ENCODE measurements around the gene CDH23. TPM values are rescaled to one million over a fixed set of nuclear protein-coding genes. Genes with fewer than 3 reads are reported as not detected.

CDH23 gene
- total RNA-seq, 2 donors from 2014 or later, result 8.1 to 9.0 TPM

GRCh38 chr10:71767420-71768035 lies 370.8 kb downstream of the CDH23 start:
- peak overlapping the region; percentile 82 for H3K4me3 Mint-ChIP-seq
- H3K4me1 Mint-ChIP-seq, result peaks cover 63% of the 10 kb centered on the region
- DNase-seq, result no peak
- ATAC-seq, result no peak
- H3K36me3 Mint-ChIP-seq (ENCODE audit: low read depth), result peaks cover 5% of the 10 kb centered on the region
- peak overlapping the region; percentile 96 for H3K27ac Mint-ChIP-seq
- no peaks in the 10 kb centered on the region for H3K9me3 ChIP-seq (ENCODE audit: control insufficient read depth, low read length, poor library complexity, severe bottlenecking)
- no peaks in the 10 kb centered on the region for H3K27me3 Mint-ChIP-seq

GRCh38 chr10:71769279-71769823 lies 372.6 kb downstream of the CDH23 start:
- peak; percentile 3 for ATAC-seq

GRCh38 chr10:71770255-71770654 lies 373.5 kb downstream of the CDH23 start:
- ATAC-seq (no peak), DNase-seq (no peak)
- peaks cover 5% of the 10 kb centered on the region for H3K36me3 Mint-ChIP-seq (ENCODE audit: low read depth)
- H3K27me3 Mint-ChIP-seq, result no peaks in the 10 kb centered on the region
- H3K4me1 Mint-ChIP-seq, result peaks cover 63% of the 10 kb centered on the region
- H3K27ac Mint-ChIP-seq, result peak overlapping the region; percentile 96
- peak overlapping the region; percentile 95 for H3K4me3 Mint-ChIP-seq
- H3K9me3 ChIP-seq (ENCODE audit: control insufficient read depth, low read length, poor library complexity, severe bottlenecking), result peaks cover 2% of the 10 kb centered on the region

More at GRCh38 chr10:71769279-71769823, 372.6 kb downstream of the CDH23 start:
- Mint-ChIP-seq H3K36me3 (ENCODE audit: low read depth) (peaks cover 5% of the 10 kb centered on the region), H3K27ac (peak overlapping the region; percentile 96), H3K4me3 (peak overlapping the region; percentile 95), H3K4me1 (peaks cover 63% of the 10 kb centered on the region), H3K27me3 (no peaks in the 10 kb centered on the region)
- no peak for DNase-seq
- H3K9me3 ChIP-seq (ENCODE audit: control insufficient read depth, low read length, poor library complexity, severe bottlenecking), result peaks cover 2% of the 10 kb centered on the region

GRCh38 chr10:71770789-71771188 lies 374.1 kb downstream of the CDH23 start:
- ATAC-seq (no peak), DNase-seq (no peak)
- H3K36me3 Mint-ChIP-seq (ENCODE audit: low read depth), result peaks cover 5% of the 10 kb centered on the region
- peaks cover 2% of the 10 kb centered on the region for H3K9me3 ChIP-seq (ENCODE audit: control insufficient read depth, low read length, poor library complexity, severe bottlenecking)
- H3K4me3 Mint-ChIP-seq, result peak overlapping the region; percentile 95
- peaks cover 63% of the 10 kb centered on the region for H3K4me1 Mint-ChIP-seq
- H3K27ac Mint-ChIP-seq, result peak overlapping the region; percentile 96
- no peaks in the 10 kb centered on the region for H3K27me3 Mint-ChIP-seq

GRCh38 chr10:71771204-71771603 lies 374.5 kb downstream of the CDH23 start:
- ATAC-seq (no peak), DNase-seq (no peak)
- Mint-ChIP-seq H3K27me3 (no peaks in the 10 kb centered on the region), H3K4me1 (peaks cover 63% of the 10 kb centered on the region), H3K27ac (peak overlapping the region; percentile 96), H3K36me3 (ENCODE audit: low read depth) (peaks cover 5% of the 10 kb centered on the region), H3K4me3 (peak overlapping the region; percentile 95)
- H3K9me3 ChIP-seq (ENCODE audit: control insufficient read depth, low read length, poor library complexity, severe bottlenecking), result peaks cover 2% of the 10 kb centered on the region

- peak overlapping the region; percentile 95 for H3K4me3 Mint-ChIP-seq
- H3K4me1 Mint-ChIP-seq, result peaks cover 60% of the 10 kb centered on the region
- no peak for DNase-seq
- H3K36me3 Mint-ChIP-seq (ENCODE audit: low read depth), result peaks cover 5% of the 10 kb centered on the region
- H3K9me3 ChIP-seq (ENCODE audit: control insufficient read depth, low read length, poor library complexity, severe bottlenecking), result peaks cover 2% of the 10 kb centered on the region
- no peak for ATAC-seq
- H3K27me3 Mint-ChIP-seq, result no peaks in the 10 kb centered on the region
- peak overlapping the region; percentile 96 for H3K27ac Mint-ChIP-seq
Observed at GRCh38 chr10:71771821-71772617, 375.3 kb downstream of the CDH23 start.

- ATAC-seq (no peak), DNase-seq (no peak)
- Mint-ChIP-seq H3K36me3 (ENCODE audit: low read depth) (peaks cover 5% of the 10 kb centered on the region), H3K4me1 (peaks cover 55% of the 10 kb centered on the region), H3K4me3 (peak overlapping the region; percentile 95), H3K27ac (peak overlapping the region; percentile 96), H3K27me3 (no peaks in the 10 kb centered on the region)
- H3K9me3 ChIP-seq (ENCODE audit: control insufficient read depth, low read length, poor library complexity, severe bottlenecking), result peaks cover 2% of the 10 kb centered on the region
Observed at GRCh38 chr10:71772832-71773220, 376.1 kb downstream of the CDH23 start.

- ATAC-seq, result peak; percentile 86
- peak; percentile 92 to 98 (median 93) for DNase-seq
- peaks cover 2% of the 10 kb centered on the region for H3K9me3 ChIP-seq (ENCODE audit: control insufficient read depth, low read length, poor library complexity, severe bottlenecking)
- Mint-ChIP-seq H3K27me3 (no peaks in the 10 kb centered on the region), H3K4me3 (peak within 1 kb of the TSS; percentile 95), H3K36me3 (ENCODE audit: low read depth) (peaks cover 5% of the 10 kb centered on the region), H3K4me1 (peaks cover 51% of the 10 kb centered on the region), H3K27ac (peak within 1 kb of the TSS; percentile 96)
Observed at GRCh38 chr10:71773221-71773971, 376.7 kb downstream of the CDH23 start, which contains the start of gene VSIR. VSIR (minus strand) TSS chr10:71773520; CDS start chr10:71773439, 81 bp downstream.

GRCh38 chr10:71774916-71775702 lies 378.4 kb downstream of the CDH23 start:
- no peaks in the 10 kb centered on the region for H3K36me3 Mint-ChIP-seq (ENCODE audit: low read depth)
- peak overlapping the region; percentile 21 for H3K4me3 Mint-ChIP-seq
- ATAC-seq, result no peak

GRCh38 chr10:71776481-71776925 lies 379.8 kb downstream of the CDH23 start:
- DNase-seq, result no peak
- Mint-ChIP-seq H3K4me1 (peaks cover 39% of the 10 kb centered on the region), H3K36me3 (ENCODE audit: low read depth) (no peaks in the 10 kb centered on the region), H3K27me3 (no peaks in the 10 kb centered on the region), H3K27ac (no peak overlapping the region), H3K4me3 (no peak overlapping the region)
- H3K9me3 ChIP-seq (ENCODE audit: control insufficient read depth, low read length, poor library complexity, severe bottlenecking), result peaks cover 2% of the 10 kb centered on the region
- ATAC-seq, result no peak

More at GRCh38 chr10:71774916-71775702, 378.4 kb downstream of the CDH23 start:
- DNase-seq, result no peak
- Mint-ChIP-seq H3K27ac (peak overlapping the region; percentile 96), H3K27me3 (no peaks in the 10 kb centered on the region), H3K4me1 (peaks cover 39% of the 10 kb centered on the region)
- peaks cover 2% of the 10 kb centered on the region for H3K9me3 ChIP-seq (ENCODE audit: control insufficient read depth, low read length, poor library complexity, severe bottlenecking)

GRCh38 chr10:71777213-71777985 lies 380.7 kb downstream of the CDH23 start:
- H3K36me3 Mint-ChIP-seq (ENCODE audit: low read depth), result no peaks in the 10 kb centered on the region
- no peaks in the 10 kb centered on the region for H3K27me3 Mint-ChIP-seq
- peaks cover 2% of the 10 kb centered on the region for H3K9me3 ChIP-seq (ENCODE audit: control insufficient read depth, low read length, poor library complexity, severe bottlenecking)
- ATAC-seq (no peak), DNase-seq (no peak)
- H3K4me3 Mint-ChIP-seq, result no peak overlapping the region
- no peak overlapping the region for H3K27ac Mint-ChIP-seq
- H3K4me1 Mint-ChIP-seq, result peaks cover 31% of the 10 kb centered on the region

All from T-helper 17 cell (primary cell).